GM23338 (cell line): ENCODE measurements around the gene GIGYF2. TPM values are rescaled to one million over a fixed set of nuclear protein-coding genes. Genes with fewer than 3 reads are reported as not detected.

Experiments used
- ATAC-seq: fragments of 200-7000 bp; cut with Tn5 transposase; 3 replicates; pipeline ENCODE4 v1.9.1; 2020
- DNase-seq: peaks from one replicate; pipeline ENCODE4 v3.0.0-alpha.2; 2015; ENCODE audit warnings: low spot score
- H2AFZ ChIP-seq: fragments of 200-600 bp; sonication (generic); 2 replicates; pipeline ENCODE4 v1.8.0; 2016; ENCODE audit warnings: antibody characterized with exemption, mild to moderate bottlenecking, moderate library complexity
- H3F3A ChIP-seq: fragments of 200-600 bp; sonication (generic); replicated peaks from 2 replicates; pipeline ENCODE4 v1.8.0; 2017; ENCODE audit warnings: antibody characterized with exemption, mixed run types, low read depth
- H3K27ac ChIP-seq: fragments of 200-600 bp; sonication (generic); 2 replicates; pipeline ENCODE4 v1.6.1; 2016; ENCODE audit warnings: low read depth
- H3K27me3 ChIP-seq: fragments of 200-600 bp; sonication (generic); 2 replicates; pipeline ENCODE4 v1.8.0; 2016; ENCODE audit warnings: mild to moderate bottlenecking, mixed run types, moderate library complexity; ENCODE audit not compliant: insufficient read depth
- H3K36me3 ChIP-seq: fragments of 200-600 bp; sonication (generic); 2 replicates; pipeline ENCODE4 v1.8.0; 2016; ENCODE audit warnings: mild to moderate bottlenecking; ENCODE audit not compliant: insufficient read depth
- H3K4me1 ChIP-seq: fragments of 200-600 bp; sonication (generic); 2 replicates; pipeline ENCODE4 v1.8.0; 2016; ENCODE audit warnings: mild to moderate bottlenecking, moderate library complexity; ENCODE audit not compliant: insufficient read depth
- H3K4me2 ChIP-seq: fragments of 200-600 bp; sonication (generic); 2 replicates; pipeline ENCODE4 v1.7.1; 2017; ENCODE audit warnings: mixed run types
- H3K4me3 ChIP-seq: fragments of 200-600 bp; sonication (generic); 2 replicates; pipeline ENCODE4 v1.6.1; 2016; ENCODE audit warnings: mixed run types
- H3K79me2 ChIP-seq: fragments of 200-600 bp; sonication (generic); replicated peaks from 2 replicates; pipeline ENCODE4 v1.8.0; 2017; ENCODE audit warnings: mild to moderate bottlenecking; ENCODE audit not compliant: insufficient read depth
- H3K9me2 ChIP-seq: fragments of 200-600 bp; sonication (generic); 2 replicates; pipeline ENCODE4 v1.8.0; 2017; ENCODE audit not compliant: insufficient read depth
- H4K20me1 ChIP-seq: fragments of 200-600 bp; sonication (generic); replicated peaks from 2 replicates; pipeline ENCODE4 v1.8.0; 2017; ENCODE audit warnings: mild to moderate bottlenecking; ENCODE audit not compliant: insufficient read depth
- H3K27ac Mint-ChIP-seq: 2 replicates; pipeline ENCODE4 v1.8.0; 2020; ENCODE audit warnings: inconsistent platforms, mild to moderate bottlenecking, moderate library complexity, mixed read lengths
- H3K27me3 Mint-ChIP-seq: 3 replicates; pipeline ENCODE4 v1.8.0; 2022; ENCODE audit warnings: low read depth, mild to moderate bottlenecking, moderate library complexity, mixed read lengths, inconsistent platforms; ENCODE audit not compliant: insufficient read depth, poor library complexity
- H3K36me3 Mint-ChIP-seq: 3 replicates; pipeline ENCODE4 v1.8.0; 2021; ENCODE audit warnings: low read depth, mild to moderate bottlenecking, inconsistent platforms, moderate library complexity, mixed read lengths
- H3K4me1 Mint-ChIP-seq: 3 replicates; pipeline ENCODE4 v1.8.0; 2020; ENCODE audit warnings: mild to moderate bottlenecking, inconsistent platforms, mixed read lengths
- H3K4me3 Mint-ChIP-seq: 3 replicates; pipeline ENCODE4 v1.8.0; 2021; ENCODE audit warnings: moderate library complexity, mild to moderate bottlenecking, inconsistent platforms, mixed read lengths
- H3K9me3 Mint-ChIP-seq: 3 replicates; pipeline ENCODE4 v1.8.0; 2020; ENCODE audit warnings: moderate library complexity, mild to moderate bottlenecking, inconsistent platforms, mixed read lengths
- CTCF ChIP-seq, 2 experiments: fragments of 200-600 bp in 1 of 2; sonication (generic) in 1 of 2; conservative IDR thresholded peaks; 2 replicates each; pipeline versions ENCODE4 v1.5.1 to v1.6.1; 2016 to 2017; ENCODE audit warnings: antibody characterized with exemption in 2 of 2, low read depth in 2 of 2, mild to moderate bottlenecking in 2 of 2, moderate library complexity in 1 of 2
- EZH2 ChIP-seq: fragments of 200-600 bp; sonication (generic); IDR thresholded peaks from one replicate; pipeline ENCODE4 v1.8.0; 2017; ENCODE audit warnings: antibody characterized with exemption, mild to moderate bottlenecking, low read depth; ENCODE audit not compliant: unreplicated experiment
- JUNB ChIP-seq: IDR thresholded peaks from one replicate; pipeline ENCODE4 v1.6.1; 2016; ENCODE audit warnings: antibody characterized with exemption; ENCODE audit not compliant: unreplicated experiment
- POLR2AphosphoS5 ChIP-seq: IDR thresholded peaks from 2 replicates; pipeline ENCODE4 v1.6.1; 2016; ENCODE audit warnings: antibody characterized with exemption, low read depth
- ZNF114 ChIP-seq: fragments of 250-450 bp; sonication (Bioruptor Pico); IDR thresholded peaks from 2 replicates; pipeline ENCODE4 v1.5.0; 2020; ENCODE audit warnings: mild to moderate bottlenecking, moderate library complexity
- ZNF331 ChIP-seq: fragments of 250-450 bp; sonication (Bioruptor Pico); IDR thresholded peaks from 2 replicates; pipeline ENCODE4 v1.5.0; 2020; ENCODE audit warnings: low read depth, mild to moderate bottlenecking, moderate library complexity
- polyA plus RNA-seq: library from polyadenylated mRNA; unstranded; fragments of >200 nt; fragmentation: Nextera tagmentation; extraction: Ambion mirVana; gene quantifications from 2 replicates; pipeline ENCODE4 v1.2.1, GENCODE V29; 2016
- total RNA-seq: library from RNA; depleted of rRNA; stranded (reverse); fragments of >200 nt; shearing (Covaris generic); gene quantifications from 2 replicates; pipeline ENCODE4 v1.2.3, GENCODE V29; 2014
- TF ChIP-seq, protein P1 (sequence below): IDR thresholded peaks from 2 replicates; pipeline ENCODE4 v1.6.1; 2016; ENCODE audit warnings: antibody characterized with exemption
- TF ChIP-seq, protein P2 (sequence below): fragments of 250-450 bp; sonication (Bioruptor Pico); IDR thresholded peaks from 2 replicates; pipeline ENCODE4 v1.5.0; 2020; ENCODE audit warnings: mild to moderate bottlenecking, moderate library complexity

Gene GIGYF2
- total and polyA plus RNA-seq, 2 experiments from 2014 or later: 48.9 to 104 TPM

DNA sequence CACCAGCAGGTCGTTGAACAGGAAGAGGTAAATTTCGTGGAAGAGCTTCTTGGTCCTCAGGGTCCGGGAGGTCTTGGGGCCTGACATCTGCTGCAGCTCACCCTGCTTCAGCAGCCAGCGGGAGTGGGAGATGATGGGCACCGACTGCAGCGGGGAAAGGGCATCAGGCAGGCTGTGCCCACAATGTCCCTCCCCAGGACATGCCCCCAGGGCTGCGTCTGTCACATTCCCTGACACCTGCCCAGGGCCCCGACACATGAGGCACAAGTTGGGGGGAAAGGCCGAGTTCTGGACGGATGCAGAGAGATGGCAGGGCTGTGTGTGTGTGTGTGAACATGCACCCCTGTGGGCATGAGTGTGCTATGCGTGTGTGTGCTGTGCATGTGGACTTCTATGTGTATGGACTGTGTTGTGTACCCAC lies 186.9 kb downstream of the GIGYF2 start:
- no peak for ATAC-seq
- no peak for DNase-seq

GRCh38 chr2:232884549-232885263 lies 187.6 kb downstream of the GIGYF2 start:
- no peak for DNase-seq

More for the DNA sequence above, 186.9 kb downstream of the GIGYF2 start:
- H3K4me1 Mint-ChIP-seq: peaks cover 16% of the 10 kb centered on the region
- Histone ChIP-seq H3K27ac (no peak overlapping the region), H3K27me3 (no peaks in the 10 kb centered on the region), H3K4me3 (no peak overlapping the region), H3K4me2 (no peak overlapping the region), H3F3A (no peaks in the 10 kb centered on the region; the same call in 1 of the 2 replicates), H4K20me1 (no peaks in the 10 kb centered on the region), H3K79me2 (no peaks in the 10 kb centered on the region), H3K36me3 (no peaks in the 10 kb centered on the region), H2AFZ (no peak overlapping the region), H3K4me1 (0 out of 2 replicates have a peak, but pooled peaks cover 3% of the 10 kb centered on the region), H3K9me2 (no peaks in the 10 kb centered on the region)
- TF ChIP-seq ZNF331 (CRISPR knock-in tag) (no peak), EZH2 (no peak), ZNF114 (CRISPR knock-in tag) (no peak), JUNB (no peak), CTCF (conservative IDR thresholded peaks at IDR 0.05; ENCODE audit: low read depth in 2 of 2) (no peak), POLR2AphosphoS5 (no peak)
- TF ChIP-seq, protein P1, sequence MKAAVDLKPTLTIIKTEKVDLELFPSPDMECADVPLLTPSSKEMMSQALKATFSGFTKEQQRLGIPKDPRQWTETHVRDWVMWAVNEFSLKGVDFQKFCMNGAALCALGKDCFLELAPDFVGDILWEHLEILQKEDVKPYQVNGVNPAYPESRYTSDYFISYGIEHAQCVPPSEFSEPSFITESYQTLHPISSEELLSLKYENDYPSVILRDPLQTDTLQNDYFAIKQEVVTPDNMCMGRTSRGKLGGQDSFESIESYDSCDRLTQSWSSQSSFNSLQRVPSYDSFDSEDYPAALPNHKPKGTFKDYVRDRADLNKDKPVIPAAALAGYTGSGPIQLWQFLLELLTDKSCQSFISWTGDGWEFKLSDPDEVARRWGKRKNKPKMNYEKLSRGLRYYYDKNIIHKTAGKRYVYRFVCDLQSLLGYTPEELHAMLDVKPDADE: no peak
- H3K27me3 Mint-ChIP-seq: peaks cover 7% of the 10 kb centered on the region
- no peak overlapping the region for H3K27ac Mint-ChIP-seq
- H3K4me3 Mint-ChIP-seq: no peak overlapping the region
- no peaks in the 10 kb centered on the region for H3K36me3 Mint-ChIP-seq
- H3K9me3 Mint-ChIP-seq: no peaks in the 10 kb centered on the region

More at GRCh38 chr2:232884549-232885263, 187.6 kb downstream of the GIGYF2 start:
- Histone ChIP-seq H3K36me3 (no peaks in the 10 kb centered on the region), H3K4me2 (no peak overlapping the region), H3K27ac (no peak overlapping the region), H3K4me3 (no peak overlapping the region), H3K4me1 (0 out of 2 replicates have a peak, but pooled peaks cover 3% of the 10 kb centered on the region), H3K79me2 (no peaks in the 10 kb centered on the region), H4K20me1 (no peaks in the 10 kb centered on the region), H2AFZ (no peak overlapping the region), H3K9me2 (no peaks in the 10 kb centered on the region), H3K27me3 (no peaks in the 10 kb centered on the region), H3F3A (no peaks in the 10 kb centered on the region; the same call in 1 of the 2 replicates)
- ATAC-seq: no peak
- Mint-ChIP-seq H3K36me3 (no peaks in the 10 kb centered on the region), H3K4me1 (peaks cover 16% of the 10 kb centered on the region), H3K27ac (no peak overlapping the region), H3K27me3 (peaks cover 10% of the 10 kb centered on the region), H3K4me3 (no peak overlapping the region), H3K9me3 (no peaks in the 10 kb centered on the region)
- TF ChIP-seq JUNB: no peak
- TF ChIP-seq, protein P1: no peak
- TF ChIP-seq, protein P2, sequence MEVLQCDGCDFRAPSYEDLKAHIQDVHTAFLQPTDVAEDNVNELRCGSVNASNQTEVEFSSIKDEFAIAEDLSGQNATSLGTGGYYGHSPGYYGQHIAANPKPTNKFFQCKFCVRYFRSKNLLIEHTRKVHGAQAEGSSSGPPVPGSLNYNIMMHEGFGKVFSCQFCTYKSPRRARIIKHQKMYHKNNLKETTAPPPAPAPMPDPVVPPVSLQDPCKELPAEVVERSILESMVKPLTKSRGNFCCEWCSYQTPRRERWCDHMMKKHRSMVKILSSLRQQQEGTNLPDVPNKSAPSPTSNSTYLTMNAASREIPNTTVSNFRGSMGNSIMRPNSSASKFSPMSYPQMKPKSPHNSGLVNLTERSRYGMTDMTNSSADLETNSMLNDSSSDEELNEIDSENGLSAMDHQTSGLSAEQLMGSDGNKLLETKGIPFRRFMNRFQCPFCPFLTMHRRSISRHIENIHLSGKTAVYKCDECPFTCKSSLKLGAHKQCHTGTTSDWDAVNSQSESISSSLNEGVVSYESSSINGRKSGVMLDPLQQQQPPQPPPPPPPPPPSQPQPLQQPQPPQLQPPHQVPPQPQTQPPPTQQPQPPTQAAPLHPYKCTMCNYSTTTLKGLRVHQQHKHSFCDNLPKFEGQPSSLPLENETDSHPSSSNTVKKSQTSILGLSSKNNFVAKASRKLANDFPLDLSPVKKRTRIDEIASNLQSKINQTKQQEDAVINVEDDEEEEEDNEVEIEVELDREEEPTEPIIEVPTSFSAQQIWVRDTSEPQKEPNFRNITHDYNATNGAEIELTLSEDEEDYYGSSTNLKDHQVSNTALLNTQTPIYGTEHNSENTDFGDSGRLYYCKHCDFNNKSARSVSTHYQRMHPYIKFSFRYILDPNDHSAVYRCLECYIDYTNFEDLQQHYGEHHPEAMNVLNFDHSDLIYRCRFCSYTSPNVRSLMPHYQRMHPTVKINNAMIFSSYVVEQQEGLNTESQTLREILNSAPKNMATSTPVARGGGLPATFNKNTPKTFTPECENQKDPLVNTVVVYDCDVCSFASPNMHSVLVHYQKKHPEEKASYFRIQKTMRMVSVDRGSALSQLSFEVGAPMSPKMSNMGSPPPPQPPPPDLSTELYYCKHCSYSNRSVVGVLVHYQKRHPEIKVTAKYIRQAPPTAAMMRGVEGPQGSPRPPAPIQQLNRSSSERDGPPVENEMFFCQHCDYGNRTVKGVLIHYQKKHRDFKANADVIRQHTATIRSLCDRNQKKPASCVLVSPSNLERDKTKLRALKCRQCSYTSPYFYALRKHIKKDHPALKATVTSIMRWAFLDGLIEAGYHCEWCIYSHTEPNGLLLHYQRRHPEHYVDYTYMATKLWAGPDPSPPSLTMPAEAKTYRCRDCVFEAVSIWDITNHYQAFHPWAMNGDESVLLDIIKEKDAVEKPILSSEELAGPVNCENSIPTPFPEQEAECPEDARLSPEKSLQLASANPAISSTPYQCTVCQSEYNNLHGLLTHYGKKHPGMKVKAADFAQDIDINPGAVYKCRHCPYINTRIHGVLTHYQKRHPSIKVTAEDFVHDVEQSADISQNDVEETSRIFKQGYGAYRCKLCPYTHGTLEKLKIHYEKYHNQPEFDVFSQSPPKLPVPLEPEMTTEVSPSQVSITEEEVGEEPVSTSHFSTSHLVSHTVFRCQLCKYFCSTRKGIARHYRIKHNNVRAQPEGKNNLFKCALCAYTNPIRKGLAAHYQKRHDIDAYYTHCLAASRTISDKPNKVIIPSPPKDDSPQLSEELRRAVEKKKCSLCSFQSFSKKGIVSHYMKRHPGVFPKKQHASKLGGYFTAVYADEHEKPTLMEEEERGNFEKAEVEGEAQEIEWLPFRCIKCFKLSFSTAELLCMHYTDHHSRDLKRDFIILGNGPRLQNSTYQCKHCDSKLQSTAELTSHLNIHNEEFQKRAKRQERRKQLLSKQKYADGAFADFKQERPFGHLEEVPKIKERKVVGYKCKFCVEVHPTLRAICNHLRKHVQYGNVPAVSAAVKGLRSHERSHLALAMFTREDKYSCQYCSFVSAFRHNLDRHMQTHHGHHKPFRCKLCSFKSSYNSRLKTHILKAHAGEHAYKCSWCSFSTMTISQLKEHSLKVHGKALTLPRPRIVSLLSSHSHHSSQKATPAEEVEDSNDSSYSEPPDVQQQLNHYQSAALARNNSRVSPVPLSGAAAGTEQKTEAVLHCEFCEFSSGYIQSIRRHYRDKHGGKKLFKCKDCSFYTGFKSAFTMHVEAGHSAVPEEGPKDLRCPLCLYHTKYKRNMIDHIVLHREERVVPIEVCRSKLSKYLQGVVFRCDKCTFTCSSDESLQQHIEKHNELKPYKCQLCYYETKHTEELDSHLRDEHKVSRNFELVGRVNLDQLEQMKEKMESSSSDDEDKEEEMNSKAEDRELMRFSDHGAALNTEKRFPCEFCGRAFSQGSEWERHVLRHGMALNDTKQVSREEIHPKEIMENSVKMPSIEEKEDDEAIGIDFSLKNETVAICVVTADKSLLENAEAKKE: no peak
